ENCODE measurements around the gene TRPC4. TPM values are rescaled to one million over a fixed set of nuclear protein-coding genes. Genes with fewer than 3 reads are reported as not detected.

TRPC4 gene
- total RNA-seq, 1 donor from 2014 or later, result 0.26 TPM

DNA sequence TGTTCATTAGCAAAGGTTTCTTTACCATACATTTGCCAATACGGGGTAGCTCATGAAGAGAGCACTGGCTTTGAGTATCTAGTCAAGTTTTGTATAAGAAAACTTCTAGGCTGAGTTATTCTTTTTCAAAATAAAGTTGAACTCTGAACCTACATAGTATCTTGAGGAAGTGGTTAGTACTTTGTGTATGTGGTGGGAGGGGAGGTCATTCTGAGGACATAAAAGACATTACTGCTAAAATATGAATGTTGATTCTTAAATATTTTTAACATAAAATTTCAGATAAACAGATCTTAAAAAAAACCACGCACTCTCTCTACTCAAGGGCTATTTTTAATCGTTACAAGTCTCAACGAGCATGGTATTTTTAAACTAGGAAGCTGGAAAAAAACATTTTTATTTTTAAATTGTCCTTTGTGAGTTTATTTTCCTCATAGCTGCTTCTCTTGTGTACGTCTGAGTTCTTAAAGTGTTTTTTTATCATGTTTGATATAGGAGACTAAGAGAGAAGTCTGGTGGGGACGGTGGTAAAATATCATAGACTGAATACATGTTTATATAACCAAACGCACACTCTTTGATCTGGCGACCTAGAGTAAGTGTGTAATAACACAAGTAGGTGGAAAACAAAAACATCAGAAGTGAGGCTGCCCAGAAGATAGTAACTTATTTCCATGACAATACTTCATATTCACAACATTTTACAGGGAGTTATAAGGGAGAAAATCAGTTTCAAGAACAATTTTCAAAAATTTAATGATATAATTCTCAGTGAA is 153.0 kb downstream of the TRPC4 start:
- Histone ChIP-seq H3K36me3 (ENCODE audit: control insufficient read depth, insufficient read depth, low read length) (no peaks in the 10 kb centered on the region), H3K4me3 (ENCODE audit: low read depth, low read length) (no peak overlapping the region), H3K27me3 (ENCODE audit: control insufficient read depth, insufficient read depth, low read length) (no peaks in the 10 kb centered on the region)
- TF ChIP-seq, protein P1, sequence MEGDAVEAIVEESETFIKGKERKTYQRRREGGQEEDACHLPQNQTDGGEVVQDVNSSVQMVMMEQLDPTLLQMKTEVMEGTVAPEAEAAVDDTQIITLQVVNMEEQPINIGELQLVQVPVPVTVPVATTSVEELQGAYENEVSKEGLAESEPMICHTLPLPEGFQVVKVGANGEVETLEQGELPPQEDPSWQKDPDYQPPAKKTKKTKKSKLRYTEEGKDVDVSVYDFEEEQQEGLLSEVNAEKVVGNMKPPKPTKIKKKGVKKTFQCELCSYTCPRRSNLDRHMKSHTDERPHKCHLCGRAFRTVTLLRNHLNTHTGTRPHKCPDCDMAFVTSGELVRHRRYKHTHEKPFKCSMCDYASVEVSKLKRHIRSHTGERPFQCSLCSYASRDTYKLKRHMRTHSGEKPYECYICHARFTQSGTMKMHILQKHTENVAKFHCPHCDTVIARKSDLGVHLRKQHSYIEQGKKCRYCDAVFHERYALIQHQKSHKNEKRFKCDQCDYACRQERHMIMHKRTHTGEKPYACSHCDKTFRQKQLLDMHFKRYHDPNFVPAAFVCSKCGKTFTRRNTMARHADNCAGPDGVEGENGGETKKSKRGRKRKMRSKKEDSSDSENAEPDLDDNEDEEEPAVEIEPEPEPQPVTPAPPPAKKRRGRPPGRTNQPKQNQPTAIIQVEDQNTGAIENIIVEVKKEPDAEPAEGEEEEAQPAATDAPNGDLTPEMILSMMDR (IDR thresholded peaks at IDR 0.05; ENCODE audit: insufficient read depth, low read length, severe bottlenecking), result no peak
- no peak for FAIRE-seq
- no peak for DNase-seq (ENCODE audit: low read depth)

DNA sequence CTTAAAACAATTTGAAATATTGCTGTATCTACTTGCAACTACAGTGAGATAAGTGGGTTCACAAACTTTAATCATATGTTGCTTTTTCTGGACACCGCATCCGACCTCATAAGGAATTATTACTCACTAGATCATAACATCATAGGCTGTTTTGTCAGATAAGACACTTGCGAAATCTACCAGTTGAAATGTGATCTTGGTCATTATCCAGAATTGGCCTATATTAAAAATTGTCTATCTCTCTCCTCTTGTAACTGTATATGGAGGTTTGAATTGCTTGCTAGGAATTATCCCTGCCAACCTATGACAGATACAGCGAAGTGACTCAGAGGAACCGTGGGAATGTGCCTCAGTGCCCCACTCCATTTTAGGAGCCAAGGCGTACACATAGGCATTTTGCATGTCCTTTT is 154.0 kb downstream of the TRPC4 start:
- Histone ChIP-seq H3K36me3 (ENCODE audit: control insufficient read depth, insufficient read depth, low read length) (no peaks in the 10 kb centered on the region), H3K27me3 (ENCODE audit: control insufficient read depth, insufficient read depth, low read length) (no peaks in the 10 kb centered on the region), H3K4me3 (ENCODE audit: low read depth, low read length) (no peak overlapping the region)
- no peak for FAIRE-seq
- DNase-seq (ENCODE audit: low read depth), result peak; percentile 91
- TF ChIP-seq, protein P1 (IDR thresholded peaks at IDR 0.05; ENCODE audit: insufficient read depth, low read length, severe bottlenecking), result no peak

DNA sequence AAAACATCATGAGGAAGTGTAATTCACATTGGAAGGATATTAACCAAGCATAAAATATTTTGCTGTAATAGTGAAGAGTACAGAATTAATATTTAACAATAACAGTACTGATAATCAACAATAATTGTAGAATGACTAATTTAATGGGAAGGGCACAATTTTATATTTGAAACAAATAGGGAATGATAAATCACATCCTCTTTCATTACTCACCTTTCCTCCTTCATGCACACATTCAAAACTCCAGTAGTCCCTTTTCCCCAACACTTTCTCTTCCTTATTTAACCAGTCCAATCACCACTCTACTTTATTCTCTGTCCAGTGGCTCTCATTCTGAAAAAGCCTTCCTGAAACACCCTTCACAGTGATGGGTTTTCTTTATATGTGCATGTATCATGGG is 160.3 kb downstream of the TRPC4 start:
- DNase-seq (ENCODE audit: low read depth), result peak; percentile 50
- Histone ChIP-seq H3K4me3 (ENCODE audit: low read depth, low read length) (no peak overlapping the region), H3K36me3 (ENCODE audit: control insufficient read depth, insufficient read depth, low read length) (no peaks in the 10 kb centered on the region), H3K27me3 (ENCODE audit: control insufficient read depth, insufficient read depth, low read length) (no peaks in the 10 kb centered on the region)
- FAIRE-seq, result no peak
- TF ChIP-seq, protein P1 (IDR thresholded peaks at IDR 0.05; ENCODE audit: insufficient read depth, low read length, severe bottlenecking), result no peak

DNA sequence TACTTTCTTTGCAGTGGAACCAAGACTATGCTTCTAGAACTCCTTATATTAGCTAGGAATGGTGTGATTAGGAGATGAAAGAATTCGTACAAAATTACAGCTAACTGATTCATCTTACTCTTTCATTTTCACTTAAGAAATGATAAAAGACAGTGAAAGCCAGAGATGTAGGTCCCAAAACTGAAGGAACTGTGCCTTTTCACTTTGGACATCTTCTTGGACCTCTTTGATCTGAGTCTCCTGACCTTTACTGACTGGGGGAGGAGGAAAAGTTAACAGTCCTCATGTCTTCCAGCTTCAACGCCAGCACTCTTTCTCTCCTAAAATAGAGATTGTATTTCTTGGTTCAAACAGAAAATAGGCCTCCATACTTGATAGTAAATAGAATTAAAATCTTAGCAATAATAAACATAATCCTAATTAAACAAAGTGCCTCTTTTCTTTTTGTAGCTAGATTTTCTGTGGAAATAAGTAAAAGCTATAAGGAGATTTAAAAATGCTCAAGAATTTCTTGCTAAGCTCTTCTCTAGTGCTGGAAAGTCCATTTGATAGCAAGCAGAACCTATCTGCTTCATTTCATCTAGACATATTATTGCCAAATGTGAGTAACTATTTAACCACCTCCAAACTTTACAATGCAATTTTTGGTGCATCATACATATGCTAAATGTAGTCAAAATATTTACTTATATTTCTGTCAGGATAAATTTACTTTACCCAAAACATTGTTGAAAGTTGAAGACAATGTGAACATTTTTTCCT is 161.7 kb downstream of the TRPC4 start:
- Histone ChIP-seq H3K27me3 (ENCODE audit: control insufficient read depth, insufficient read depth, low read length) (no peaks in the 10 kb centered on the region), H3K36me3 (ENCODE audit: control insufficient read depth, insufficient read depth, low read length) (no peaks in the 10 kb centered on the region), H3K4me3 (ENCODE audit: low read depth, low read length) (no peak overlapping the region)
- FAIRE-seq, result no peak
- TF ChIP-seq, protein P1 (IDR thresholded peaks at IDR 0.05; ENCODE audit: insufficient read depth, low read length, severe bottlenecking), result no peak
- DNase-seq (ENCODE audit: low read depth), result no peak

DNA sequence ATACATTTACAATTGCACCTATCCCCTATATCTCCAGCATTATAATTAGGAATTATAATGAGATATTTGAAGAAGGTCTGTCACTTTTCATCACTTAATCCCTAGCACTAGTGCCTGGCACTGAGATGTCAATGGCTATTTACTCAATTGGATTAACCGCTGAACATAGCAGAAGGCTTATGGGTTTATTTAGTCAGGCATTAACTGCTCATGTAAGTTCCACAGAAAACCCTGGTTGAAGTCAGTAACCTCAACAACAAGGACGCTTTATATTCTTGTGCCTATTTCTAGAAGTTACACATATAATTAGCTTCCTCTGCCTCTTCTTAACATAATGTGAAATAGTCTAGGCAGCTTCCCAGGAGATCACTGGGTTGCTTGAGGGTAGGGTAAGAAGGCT is 163.5 kb downstream of the TRPC4 start:
- TF ChIP-seq, protein P1 (IDR thresholded peaks at IDR 0.05; ENCODE audit: insufficient read depth, low read length, severe bottlenecking), result no peak
- H3K27me3 ChIP-seq (ENCODE audit: control insufficient read depth, insufficient read depth, low read length), result no peaks in the 10 kb centered on the region
- DNase-seq (ENCODE audit: low read depth) (no peak), FAIRE-seq (no peak)
- no peak overlapping the region for H3K4me3 ChIP-seq (ENCODE audit: low read depth, low read length)
- no peaks in the 10 kb centered on the region for H3K36me3 ChIP-seq (ENCODE audit: control insufficient read depth, insufficient read depth, low read length)
